Heart left ventricle (tissue), 13 donors: ENCODE data around the gene NKIRAS1.
A peak's percentile ranks its signal among the peaks of the same experiment; 100 is the strongest.

Experiments used
- POLR2A ChIP-seq, 2 donors: fragments of 450-650 bp; IDR thresholded peaks; one replicate each; pipeline ENCODE4 v1.6.1; 2017; ENCODE audit warnings: antibody characterized with exemption in 2 of 2, mild to moderate bottlenecking in 2 of 2, moderate library complexity in 2 of 2
- TF ChIP-seq, protein P1 (sequence below), 12 donors: fragments of 200-600 bp; sonication (generic) in 4 of 12; IDR thresholded peaks; one replicate each; pipeline versions ENCODE4 v1.5.0 to v1.8.0; 2018 to 2022; ENCODE audit warnings: antibody characterized with exemption in 12 of 12, mild to moderate bottlenecking in 5 of 12
- donor health status: ischemic (EF 13 %, LVEDD 7.1; RV severe dilation, severe dysfunction).
- donor health status: DM: no; HTN: yes; CAD: no.
- donor health status: DM: no; HTN: no; CAD: no.
- donor health status: ischemic (EF 25% LVEDD 6.9; RV normal size, moderate dysfunction).
- donor health status: ischemic (EF 25% LVEDD 5.7; RV mildly dilated, moderate dysfunction).
- donor health status: ischemic (EF 35%, LVEDD 5.7; RV mildly dilated, moderate dysfunction).
- donor health status: nonischemic (EF 11% LVEDD 7.7; RV severe dilation, severe dysfunction).
- donor health status: DM: yes; HTN: yes; CAD: no.
- donor health status: PGD.
- donor health status: ischemic (EF 29% LVEDD 5.4; RV normal size, mild dysfunction).
- donor health status: nonischemic (EF 23%, LVEDD 6.1; RV moderate dilation, normal function).

DNA sequence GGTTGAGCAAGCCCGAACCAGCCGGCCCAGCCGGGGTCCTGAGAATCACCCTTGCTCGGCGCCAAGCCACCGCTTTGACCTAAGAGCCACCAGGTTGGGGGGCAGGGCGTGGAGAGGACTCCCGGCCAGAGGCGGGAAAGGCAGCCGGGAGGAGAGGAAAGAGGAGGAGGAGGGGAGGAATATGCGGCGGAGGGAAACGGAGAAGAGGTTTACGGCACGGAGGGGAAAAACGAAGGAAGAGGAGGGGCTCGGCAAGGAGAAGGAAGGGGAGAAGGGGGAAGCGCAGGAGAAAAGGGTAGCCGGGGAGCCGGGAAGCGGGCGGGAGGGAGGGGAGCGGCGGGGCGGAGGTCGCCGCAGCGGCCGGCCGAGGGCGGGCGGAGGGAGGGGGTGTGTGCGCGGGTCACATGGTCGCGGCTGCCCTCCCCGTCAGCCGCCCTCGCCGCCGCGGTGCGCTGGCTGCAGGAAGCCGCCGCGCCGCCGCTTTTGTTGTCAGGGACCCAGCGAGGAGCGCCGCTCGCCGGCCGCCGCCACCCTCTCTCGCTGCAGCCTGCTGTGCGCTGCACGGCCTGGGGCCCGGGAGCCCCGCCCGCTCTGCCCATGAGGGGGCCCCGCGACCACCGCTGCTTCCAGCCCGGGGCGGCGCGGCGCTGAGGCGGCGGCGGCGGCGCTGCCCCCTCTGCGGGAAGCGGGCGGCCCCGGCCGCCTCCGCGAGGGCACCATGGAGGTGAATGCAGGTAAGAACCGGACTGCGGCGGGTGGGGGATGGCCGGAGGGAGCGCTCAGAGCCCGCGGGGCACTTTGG lies 28.3 kb upstream of the NKIRAS1 start, which contains the start of gene NR1D2:
- TF ChIP-seq, protein P1, sequence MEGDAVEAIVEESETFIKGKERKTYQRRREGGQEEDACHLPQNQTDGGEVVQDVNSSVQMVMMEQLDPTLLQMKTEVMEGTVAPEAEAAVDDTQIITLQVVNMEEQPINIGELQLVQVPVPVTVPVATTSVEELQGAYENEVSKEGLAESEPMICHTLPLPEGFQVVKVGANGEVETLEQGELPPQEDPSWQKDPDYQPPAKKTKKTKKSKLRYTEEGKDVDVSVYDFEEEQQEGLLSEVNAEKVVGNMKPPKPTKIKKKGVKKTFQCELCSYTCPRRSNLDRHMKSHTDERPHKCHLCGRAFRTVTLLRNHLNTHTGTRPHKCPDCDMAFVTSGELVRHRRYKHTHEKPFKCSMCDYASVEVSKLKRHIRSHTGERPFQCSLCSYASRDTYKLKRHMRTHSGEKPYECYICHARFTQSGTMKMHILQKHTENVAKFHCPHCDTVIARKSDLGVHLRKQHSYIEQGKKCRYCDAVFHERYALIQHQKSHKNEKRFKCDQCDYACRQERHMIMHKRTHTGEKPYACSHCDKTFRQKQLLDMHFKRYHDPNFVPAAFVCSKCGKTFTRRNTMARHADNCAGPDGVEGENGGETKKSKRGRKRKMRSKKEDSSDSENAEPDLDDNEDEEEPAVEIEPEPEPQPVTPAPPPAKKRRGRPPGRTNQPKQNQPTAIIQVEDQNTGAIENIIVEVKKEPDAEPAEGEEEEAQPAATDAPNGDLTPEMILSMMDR (IDR thresholded peaks at IDR 0.05): peak in 2 of 12 donors; percentile 5 to 20
- peak in 1 of 2 donors; percentile 65 for TF ChIP-seq POLR2A (IDR thresholded peaks at IDR 0.05)
